CD14-positive monocyte (primary cell): ENCODE results near the gene IMMT. TPM values are rescaled to one million over a fixed set of nuclear protein-coding genes. Genes with fewer than 3 reads are reported as not detected.

Experiments used
- DNase-seq, 3 donors: peaks; one replicate each; pipeline ENCODE4 v3.0.0-alpha.2; 2011 to 2022
- H2AFZ ChIP-seq: 2 replicates; pipeline ENCODE4 v1.6.0; 2012; ENCODE audit warnings: mild to moderate bottlenecking, low read depth, low read length, inconsistent platforms; ENCODE audit not compliant: insufficient read depth, poor library complexity, severe bottlenecking
- H3K27ac ChIP-seq, 2 donors: 1 replicate in 1 of 2; 2 replicates in 1 of 2; pipeline ENCODE4 v1.5.1; 2012 to 2013; ENCODE audit warnings: low read length in 2 of 2, control low read depth in 1 of 2, inconsistent platforms in 1 of 2, low read depth in 1 of 2, mild to moderate bottlenecking in 1 of 2
- H3K27me3 ChIP-seq, 2 donors: one replicate each; pipeline versions ENCODE4 v1.6.0 to v1.6.1; 2011 to 2013; ENCODE audit warnings: low read length in 2 of 2; ENCODE audit not compliant: control insufficient read depth in 2 of 2, insufficient read depth in 2 of 2
- H3K36me3 ChIP-seq, 2 donors: replicated peaks in 1 of 2; 1 replicate in 1 of 2; 2 replicates in 1 of 2; pipeline versions ENCODE4 v1.5.1 to v1.6.1; 2012 to 2013; ENCODE audit warnings: low read length in 2 of 2, control low read depth in 1 of 2, inconsistent platforms in 1 of 2, mild to moderate bottlenecking in 1 of 2; ENCODE audit not compliant: insufficient read depth in 2 of 2, control insufficient read depth in 1 of 2
- H3K4me1 ChIP-seq, 2 donors: 1 replicate in 1 of 2; 2 replicates in 1 of 2; pipeline versions ENCODE4 v1.5.1 to v1.6.1; 2012 to 2013; ENCODE audit warnings: low read length in 2 of 2, control low read depth in 1 of 2, inconsistent platforms in 1 of 2, mild to moderate bottlenecking in 1 of 2, moderate library complexity in 1 of 2; ENCODE audit not compliant: insufficient read depth in 2 of 2, control insufficient read depth in 1 of 2
- H3K4me2 ChIP-seq: replicated peaks from 2 replicates; pipeline ENCODE3; 2012; ENCODE audit warnings: low read length, moderate library complexity, mild to moderate bottlenecking; ENCODE audit not compliant: poor library complexity, severe bottlenecking; ENCODE audit errors: extremely low read depth
- H3K4me3 ChIP-seq, 3 experiments: fragments of 200-600 bp in 1 of 3; sonication (generic) in 1 of 3; replicated peaks in 1 of 3; 1 replicate in 2 of 3; 2 replicates in 1 of 3; pipeline ENCODE4 v1.5.1; 2011 to 2013; ENCODE audit warnings: low read length in 3 of 3, mild to moderate bottlenecking in 3 of 3, control low read depth in 2 of 3, low read depth in 2 of 3, inconsistent platforms in 1 of 3, moderate library complexity in 1 of 3
- H3K79me2 ChIP-seq: 2 replicates; pipeline ENCODE4 v1.6.0; 2012; ENCODE audit warnings: mild to moderate bottlenecking, control low read depth, inconsistent platforms, low read length, moderate library complexity; ENCODE audit not compliant: insufficient read depth
- H3K9ac ChIP-seq: 2 replicates; pipeline ENCODE4 v1.6.0; 2017; ENCODE audit warnings: low read length, mild to moderate bottlenecking; ENCODE audit not compliant: insufficient read depth, poor library complexity, severe bottlenecking
- H3K9me3 ChIP-seq, 2 donors: replicated peaks in 1 of 2; 1 replicate in 1 of 2; 2 replicates in 1 of 2; pipeline versions ENCODE4 v1.5.1 to v1.6.1; 2012 to 2013; ENCODE audit warnings: low read length in 2 of 2, control low read depth in 1 of 2; ENCODE audit not compliant: control insufficient read depth in 1 of 2, insufficient read depth in 1 of 2
- H4K20me1 ChIP-seq: 2 replicates; pipeline ENCODE4 v1.6.0; 2012; ENCODE audit warnings: mild to moderate bottlenecking, low read length, control low read depth, moderate library complexity; ENCODE audit not compliant: insufficient read depth
- H3K27ac Mint-ChIP-seq, 7 donors: one replicate each; pipeline ENCODE4 v1.8.0; 2020; ENCODE audit warnings: mild to moderate bottlenecking in 7 of 7, mixed read lengths in 7 of 7, moderate library complexity in 6 of 7, inconsistent platforms in 2 of 7
- H3K27me3 Mint-ChIP-seq, 3 donors: one replicate each; pipeline ENCODE4 v1.8.0; 2021 to 2022; ENCODE audit warnings: low read depth in 3 of 3, mild to moderate bottlenecking in 3 of 3, mixed read lengths in 3 of 3, moderate library complexity in 3 of 3, inconsistent platforms in 1 of 3
- H3K36me3 Mint-ChIP-seq, 2 donors: one replicate each; pipeline ENCODE4 v1.8.0; 2020; ENCODE audit warnings: mixed read lengths in 2 of 2, inconsistent platforms in 1 of 2, mild to moderate bottlenecking in 1 of 2
- H3K4me1 Mint-ChIP-seq: one replicate; pipeline ENCODE4 v1.8.0; 2020; ENCODE audit warnings: mild to moderate bottlenecking, mixed read lengths
- H3K4me3 Mint-ChIP-seq, 2 donors: one replicate each; pipeline ENCODE4 v1.8.0; 2020; ENCODE audit warnings: mild to moderate bottlenecking in 2 of 2, mixed read lengths in 2 of 2, moderate library complexity in 1 of 2
- H3K9me3 Mint-ChIP-seq, 7 donors: one replicate each; pipeline ENCODE4 v1.8.0; 2020 to 2022; ENCODE audit warnings: mixed read lengths in 7 of 7, mild to moderate bottlenecking in 6 of 7, moderate library complexity in 6 of 7, inconsistent platforms in 2 of 7
- CTCF ChIP-seq: fragments of 200-600 bp; IDR thresholded peaks from one replicate; pipeline ENCODE4 v1.8.0; 2022; ENCODE audit warnings: antibody characterized with exemption, mild to moderate bottlenecking
- WGBS: methylation state at CpG from one replicate; pipeline ENCODE4 v1.1.5; 2013; ENCODE audit warnings: missing lambda C conversion rate; ENCODE audit not compliant: insufficient coverage; 5-methylcytosine and 5-hydroxymethylcytosine counted together
- intact Hi-C, 2 donors: fragments of 100-400 bp; cut with micrococcal nuclease; formaldehyde crosslinking; loops; one replicate each; pipeline versions ENCODE4 v1.15.0 to v1.15.1; 2023
- polyA plus RNA-seq, 3 donors: library from polyadenylated mRNA; depleted of rRNA in 1 of 3; unstranded in 2 of 3; stranded (reverse) in 1 of 3; fragments of 300-500 nt in 2 of 3; fragments of >200 nt in 1 of 3; fragmentation: Illumina TruSeq in 2 of 3; gene quantifications; 1 replicate in 2 of 3; 2 replicates in 1 of 3; pipeline ENCODE4 v1.2.3, GENCODE V29; 2012 to 2021

Gene IMMT
- polyA plus RNA-seq, 3 donors, result 24.3 to 54.0 (median 41.2) TPM

- WGBS, result no CpG with 5 or more reads among the region's 4 CpGs
Measured at GRCh38 chr2:86139981-86140380, 55.3 kb downstream of the IMMT start.

GRCh38 chr2:86138736-86139625 is 56.3 kb downstream of the IMMT start:
- Histone ChIP-seq H3K9me3 (no peaks in the 10 kb centered on the region), H3K4me1 (peaks cover 10 to 23% of the 10 kb centered on the region in 2 donors), H3K79me2 (no peaks in the 10 kb centered on the region), H3K27ac (no peak overlapping the region), H3K36me3 (peaks cover 64 to 97% of the 10 kb centered on the region in 2 donors), H2AFZ (no peak overlapping the region), H3K9ac (no peak overlapping the region), H3K4me2 (no peak overlapping the region), H3K27me3 (no peaks in the 10 kb centered on the region), H3K4me3 (no peak overlapping the region), H4K20me1 (peaks cover 5% of the 10 kb centered on the region)
- Mint-ChIP-seq H3K4me1 (peaks cover 33% of the 10 kb centered on the region), H3K4me3 (no peak overlapping the region), H3K27ac (peak overlapping the region in 2 of 7 donors; percentile 8 to 63), H3K9me3 (peaks cover 0 to 2% (median 0%) of the 10 kb centered on the region in 7 donors), H3K36me3 (peaks cover 76 to 80% of the 10 kb centered on the region in 2 donors), H3K27me3 (no peaks in the 10 kb centered on the region)
- no peak for DNase-seq
- WGBS, result 95% methylated on average over 4 of the region's 7 CpGs
- TF ChIP-seq CTCF, result no peak
- intact Hi-C loops, result no loop called here

More at GRCh38 chr2:86139981-86140380, 55.3 kb downstream of the IMMT start:
- Mint-ChIP-seq H3K27ac (no peak overlapping the region), H3K9me3 (peaks cover 0 to 2% (median 0%) of the 10 kb centered on the region in 7 donors), H3K4me1 (peaks cover 35% of the 10 kb centered on the region), H3K4me3 (no peak overlapping the region), H3K27me3 (no peaks in the 10 kb centered on the region), H3K36me3 (peaks cover 76 to 80% of the 10 kb centered on the region in 2 donors)
- intact Hi-C loops, result no loop called here
- H3K4me1 ChIP-seq, result peaks cover 10 to 24% of the 10 kb centered on the region in 2 donors
- no peak overlapping the region for H3K9ac ChIP-seq
- no peak for DNase-seq
- no peaks in the 10 kb centered on the region for H3K27me3 ChIP-seq
- no peak for TF ChIP-seq CTCF
- no peak overlapping the region for H3K4me3 ChIP-seq
- no peaks in the 10 kb centered on the region for H3K79me2 ChIP-seq
- H3K9me3 ChIP-seq, result no peaks in the 10 kb centered on the region
- H3K27ac ChIP-seq, result no peak overlapping the region
- peaks cover 5% of the 10 kb centered on the region for H4K20me1 ChIP-seq
- peaks cover 64 to 97% of the 10 kb centered on the region in 2 donors for H3K36me3 ChIP-seq
- H2AFZ ChIP-seq, result no peak overlapping the region
- no peak overlapping the region for H3K4me2 ChIP-seq
